GM18873 (cell line): ENCODE measurements around the gene EOLA1.
A peak's percentile ranks its signal among the peaks of the same experiment; 100 is the strongest.
"Not testable (repeated sequence)": the region's sequence is repeated elsewhere in the genome, so short reads cannot be mapped to it uniquely, and the experiment has no call there.

Source experiments
- ATAC-seq: cut with Tn5 transposase; IDR thresholded peaks from one replicate; pipeline ENCODE4 v1.9.1; 2021; ENCODE audit warnings: mild to moderate bottlenecking, moderate library complexity, moderate number of reproducible peaks; ENCODE audit not compliant: unreplicated experiment, low FRiP score

EOLA1 gene

DNA sequence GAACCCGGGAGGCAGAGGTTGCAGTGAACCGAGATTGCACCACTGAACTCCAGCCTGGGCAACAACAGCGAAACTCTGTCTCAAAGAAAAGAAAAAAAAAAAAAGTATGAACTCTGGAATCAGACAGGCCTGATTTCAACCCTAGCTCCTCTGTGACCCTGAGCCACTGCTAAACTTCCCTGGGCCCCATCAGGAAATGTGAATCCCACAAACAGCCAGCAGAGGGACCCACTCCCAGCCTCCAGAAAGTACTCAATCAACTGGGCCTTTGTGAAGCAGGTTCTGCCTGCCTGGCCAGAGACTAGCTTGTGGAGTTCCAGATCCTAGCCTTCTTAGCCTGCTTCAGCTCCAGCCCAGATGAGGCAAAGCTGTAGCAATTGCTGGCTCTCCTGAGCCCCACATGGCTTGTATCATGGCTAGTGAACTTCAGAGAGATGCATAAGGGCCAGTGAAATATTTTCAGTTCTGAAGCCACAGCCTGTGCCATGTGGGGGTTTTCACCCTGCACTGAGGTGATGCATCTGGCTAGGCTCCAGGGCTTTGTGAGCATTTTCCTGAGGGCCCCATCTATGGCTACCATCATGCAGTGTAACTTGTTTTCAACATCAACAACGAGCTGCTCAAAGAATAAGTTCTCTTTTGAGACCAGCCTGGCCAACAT, 28.5 kb upstream of the EOLA1 start:
- no peak for ATAC-seq

DNA sequence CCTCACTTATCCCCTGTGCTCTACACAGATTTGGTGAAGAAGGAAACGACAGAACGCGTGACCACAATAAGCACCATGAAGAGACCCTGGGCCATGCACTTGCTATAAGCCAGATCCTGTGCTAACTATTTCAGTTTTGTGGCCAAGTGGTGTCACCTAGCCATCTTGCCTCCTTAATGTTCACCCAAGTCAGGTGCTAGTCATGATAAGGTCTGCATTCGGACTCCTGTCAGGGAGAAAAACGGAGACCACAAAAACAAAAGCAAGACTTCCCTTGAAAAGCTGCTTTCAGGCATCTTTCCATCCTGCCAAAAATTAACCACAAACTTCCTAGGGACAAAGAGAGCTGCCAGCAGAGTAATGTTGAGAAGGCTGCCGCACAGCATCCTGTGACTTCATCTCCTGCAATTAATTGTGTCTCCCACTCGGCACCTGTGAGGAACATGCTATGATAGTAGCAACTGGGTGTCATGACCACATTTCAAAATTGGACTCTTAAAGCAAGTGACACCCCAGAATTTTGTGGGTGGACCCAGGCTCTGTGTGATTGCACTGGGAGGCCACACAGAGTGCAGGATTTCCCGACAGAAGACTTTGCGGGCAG, 26.9 kb upstream of the EOLA1 start:
- ATAC-seq: no peak

DNA sequence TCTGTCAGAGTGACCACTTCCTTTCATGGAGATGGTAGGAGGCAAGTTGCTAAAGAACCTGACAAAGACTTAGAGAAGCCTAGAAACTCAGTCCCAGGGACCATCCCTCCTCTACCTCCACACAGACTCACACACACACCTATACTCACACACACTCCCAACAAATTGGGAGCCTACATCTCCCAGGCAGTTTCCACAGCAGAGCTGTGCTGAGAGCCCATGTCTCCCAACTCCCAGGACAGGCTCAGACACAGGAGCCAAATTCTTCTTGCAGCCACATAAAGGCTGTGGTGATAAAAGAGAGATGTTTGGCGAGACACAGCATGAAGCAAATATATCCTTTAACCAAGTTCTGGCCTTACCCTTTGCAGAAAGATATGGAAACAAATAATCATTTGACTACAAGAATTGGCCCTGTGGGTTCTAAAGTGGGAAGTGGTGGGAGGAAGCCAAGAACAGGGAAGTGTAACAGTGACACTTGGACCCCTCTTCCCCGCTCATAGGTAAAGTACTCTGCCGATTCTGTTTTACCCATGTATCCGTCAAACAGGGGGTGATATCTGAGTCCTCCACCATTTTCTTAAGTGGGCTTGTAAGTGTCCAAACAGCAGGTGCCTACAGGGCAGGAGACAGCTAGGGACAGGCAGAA, 24.7 kb upstream of the EOLA1 start:
- no peak for ATAC-seq

DNA sequence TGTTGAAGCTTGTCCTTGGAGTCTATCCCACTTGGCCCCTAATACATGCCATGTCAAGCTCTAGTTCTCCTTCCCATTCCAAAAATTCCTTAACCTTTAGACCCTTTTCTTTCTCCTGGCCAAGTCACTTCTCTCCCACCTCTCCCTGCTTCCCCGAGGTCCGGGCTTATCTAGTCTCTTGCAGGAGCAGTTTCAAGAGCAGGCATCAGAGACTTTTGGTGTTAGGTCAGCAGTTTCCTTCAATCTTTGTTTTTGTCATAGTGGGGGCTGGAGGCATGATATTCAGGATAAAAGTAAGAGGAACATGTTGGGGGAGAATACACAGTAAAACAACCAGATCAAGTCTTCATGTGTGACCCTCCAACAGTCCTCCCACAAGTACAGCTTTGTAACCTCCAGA, 24.2 kb upstream of the EOLA1 start:
- no peak for ATAC-seq

DNA sequence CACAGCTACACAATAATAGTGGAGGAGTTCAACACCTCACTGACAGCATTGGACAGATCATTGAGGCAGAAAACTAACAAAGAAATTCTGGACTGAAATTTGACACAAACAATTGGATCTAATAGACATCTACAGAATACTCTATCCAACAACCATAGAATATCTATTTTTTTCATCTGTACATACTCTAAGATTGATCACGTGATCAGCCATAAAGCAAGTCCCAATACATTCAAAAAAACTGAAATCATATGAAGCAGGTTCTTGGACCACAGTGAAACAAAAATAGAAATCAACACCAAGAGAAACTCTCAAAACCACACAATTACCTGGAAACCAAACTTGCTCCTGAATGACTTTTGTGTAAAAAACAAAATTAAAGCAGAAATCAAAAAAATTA, 23.5 kb upstream of the EOLA1 start:
- no peak for ATAC-seq

DNA sequence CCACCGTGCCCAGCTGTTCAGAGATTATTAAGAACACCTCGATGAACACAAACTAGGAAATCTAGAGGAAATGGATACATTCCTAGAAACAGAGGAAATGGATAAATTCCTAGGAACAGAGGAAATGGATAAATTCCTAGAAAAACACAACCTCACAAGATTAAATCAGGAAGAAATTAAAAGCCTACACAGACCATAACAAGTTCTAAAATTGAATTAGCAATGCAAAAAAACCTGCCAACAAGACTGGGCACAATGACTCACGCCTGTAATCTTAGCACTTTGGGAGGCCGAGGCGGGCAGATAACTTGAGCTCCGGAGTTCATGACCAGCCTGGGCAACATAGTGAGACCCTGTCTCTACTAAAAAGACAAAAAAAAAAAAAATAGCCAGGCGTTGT, 22.6 kb upstream of the EOLA1 start:
- ATAC-seq: no peak

DNA sequence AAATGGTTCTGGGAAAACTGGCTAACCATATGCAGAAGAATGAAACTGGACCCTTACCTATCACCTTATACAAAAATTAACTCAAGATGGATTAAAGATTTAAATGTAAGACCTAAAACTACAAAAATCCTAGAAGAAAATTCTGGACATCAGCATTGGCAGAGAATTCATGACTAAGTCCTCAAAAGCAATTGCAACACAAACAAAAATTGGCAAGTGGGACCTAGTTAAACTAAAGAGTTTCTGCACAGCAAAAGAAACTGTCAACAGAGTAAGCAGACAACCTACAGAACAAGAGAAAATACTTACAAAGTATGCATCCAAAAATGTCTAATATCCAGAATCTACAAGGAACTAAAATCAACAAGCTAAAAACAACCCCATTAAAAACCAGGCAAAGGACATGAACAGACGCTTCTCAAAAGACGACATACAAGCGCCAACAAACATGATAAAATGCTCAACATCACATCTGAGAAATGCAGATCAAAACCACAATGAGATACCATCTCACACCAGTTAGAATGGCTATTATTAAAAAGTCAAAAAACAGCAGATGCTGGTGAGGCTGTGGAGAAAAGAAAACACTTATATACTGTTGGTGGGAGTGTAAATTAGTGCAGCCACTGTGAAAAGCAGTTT, 20.1 kb upstream of the EOLA1 start:
- not testable (repeated sequence) for ATAC-seq

DNA sequence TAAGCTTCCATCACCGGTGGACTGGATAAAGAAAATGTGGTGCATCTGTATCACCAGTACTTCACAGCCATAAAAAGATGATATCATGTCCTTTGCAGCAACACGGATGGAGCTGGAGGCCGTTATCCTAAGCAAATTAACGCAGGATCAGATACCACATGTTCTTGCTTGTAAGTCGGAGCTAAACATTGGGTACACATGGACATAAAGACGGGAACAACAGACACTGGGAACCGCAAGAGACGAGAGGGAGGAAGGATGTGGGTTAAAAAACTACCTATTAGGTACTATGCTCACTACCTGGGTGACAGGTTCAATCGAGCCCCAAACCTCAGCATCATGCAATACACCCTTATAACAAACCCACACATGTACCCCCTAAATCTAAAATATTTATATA, 19.4 kb upstream of the EOLA1 start:
- ATAC-seq: no peak

DNA sequence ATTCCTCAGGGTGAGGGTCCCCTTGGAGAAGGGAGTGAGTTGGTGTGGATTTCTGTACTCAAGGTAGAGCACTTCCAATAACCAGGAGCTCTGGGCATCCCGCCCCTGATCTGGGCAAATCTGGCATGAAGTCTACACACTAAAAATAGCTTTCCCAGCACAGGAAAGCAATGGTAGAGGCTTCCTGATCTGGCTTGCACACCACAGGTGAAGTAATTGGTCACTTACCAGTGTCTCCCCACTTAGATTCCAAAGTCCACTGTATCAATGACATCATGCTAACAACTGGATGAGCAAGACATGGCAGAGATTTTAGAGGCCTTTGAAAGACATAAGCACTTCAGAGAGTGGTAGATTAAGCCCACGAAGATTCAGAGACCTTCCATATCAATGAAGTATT, 17.9 kb upstream of the EOLA1 start:
- no peak for ATAC-seq

DNA sequence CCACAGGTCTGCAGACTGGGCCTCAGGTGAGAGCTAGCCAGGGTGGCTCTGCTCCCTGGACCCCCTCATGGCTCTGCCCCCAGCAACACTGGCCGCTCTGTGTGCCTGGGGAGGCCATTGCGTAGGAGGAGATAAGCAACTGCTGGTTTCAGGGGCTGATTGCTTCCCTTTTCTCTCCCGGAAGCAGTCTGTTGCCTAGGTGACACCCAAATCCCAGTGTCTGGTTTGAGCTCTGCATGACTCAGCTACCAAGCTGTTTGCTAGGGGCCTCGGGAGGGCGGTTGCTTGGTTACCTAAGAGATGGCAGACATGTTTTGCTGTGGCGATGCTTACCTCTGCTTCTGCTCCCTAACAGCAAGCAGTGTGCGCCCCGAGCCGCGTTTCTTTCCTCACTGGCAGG, 15.4 kb upstream of the EOLA1 start:
- peak; percentile 91 for ATAC-seq

DNA sequence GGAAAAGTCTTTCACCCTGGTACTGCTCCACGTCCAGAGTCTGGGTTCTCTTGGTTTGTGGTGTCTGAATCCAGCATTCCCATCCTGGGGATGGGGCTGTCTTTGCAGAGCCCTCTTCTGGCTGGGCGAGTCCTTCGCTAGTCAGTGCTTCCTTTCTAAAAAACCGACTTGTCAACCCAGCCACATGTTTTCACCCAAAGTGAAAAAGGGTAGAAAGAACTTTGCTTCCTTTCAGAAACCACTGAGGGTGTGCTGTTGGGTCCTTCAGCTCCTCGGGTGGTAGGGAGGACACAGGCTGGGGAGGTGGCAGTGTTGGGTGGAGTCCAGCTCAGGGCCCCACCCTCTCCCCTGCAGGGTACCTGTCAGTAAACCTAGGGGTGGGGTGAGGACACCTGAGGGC, 14.9 kb upstream of the EOLA1 start:
- peak; percentile 39 for ATAC-seq

DNA sequence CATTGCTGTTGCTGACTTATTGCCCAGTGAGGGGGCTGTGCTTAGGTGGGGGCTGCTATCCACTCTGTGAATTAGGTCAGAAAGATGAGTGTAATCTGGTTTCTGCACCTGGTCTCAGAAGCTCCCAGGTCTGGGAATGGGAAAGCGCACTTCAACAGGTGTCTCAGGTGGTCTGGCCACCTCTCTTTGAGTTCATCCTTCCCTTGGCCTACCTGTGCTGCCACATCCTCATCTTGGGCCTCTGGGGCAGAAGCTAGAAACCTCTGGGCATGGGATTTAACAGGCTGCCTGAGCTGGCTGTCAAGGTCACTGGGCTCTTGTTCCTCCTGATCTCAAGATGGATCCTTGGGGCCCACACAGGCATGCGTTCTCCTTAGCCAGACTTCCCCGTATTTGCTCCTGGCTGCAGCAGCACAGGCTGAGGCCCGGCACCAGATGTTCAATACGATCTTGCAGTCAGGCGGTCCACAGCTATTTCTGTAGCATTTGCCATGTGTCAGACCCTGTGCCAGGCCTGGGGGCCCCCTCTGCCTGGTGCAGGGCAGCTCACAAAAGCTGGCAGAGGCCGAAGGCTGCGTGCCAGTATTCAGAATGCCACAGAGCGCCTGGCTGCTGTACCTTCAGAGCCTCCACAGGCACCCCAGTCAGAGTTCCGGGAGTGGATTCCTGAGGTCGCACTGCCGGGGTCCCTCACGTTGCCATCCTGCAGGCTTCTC, 14.3 kb upstream of the EOLA1 start:
- not testable (repeated sequence) for ATAC-seq

DNA sequence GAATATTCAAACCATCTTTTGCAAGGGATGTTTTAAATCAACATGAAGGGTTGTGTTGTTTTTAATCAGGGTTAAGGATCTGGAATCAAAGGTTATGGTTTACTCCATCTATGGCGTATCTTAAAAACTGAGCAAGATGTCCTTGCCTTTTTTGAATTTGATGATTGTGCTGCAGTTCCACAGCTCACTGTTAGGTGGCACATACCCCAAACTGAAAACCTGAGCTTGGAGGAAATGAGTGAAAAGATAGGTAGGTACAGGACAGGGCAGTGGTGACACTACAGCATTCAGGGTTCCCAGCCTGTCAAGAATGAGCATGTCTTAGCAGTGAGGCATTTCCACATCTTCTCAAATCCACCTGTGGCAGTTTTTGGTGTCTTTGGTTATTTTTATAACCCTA, 13.1 kb upstream of the EOLA1 start:
- peak; percentile 27 for ATAC-seq

DNA sequence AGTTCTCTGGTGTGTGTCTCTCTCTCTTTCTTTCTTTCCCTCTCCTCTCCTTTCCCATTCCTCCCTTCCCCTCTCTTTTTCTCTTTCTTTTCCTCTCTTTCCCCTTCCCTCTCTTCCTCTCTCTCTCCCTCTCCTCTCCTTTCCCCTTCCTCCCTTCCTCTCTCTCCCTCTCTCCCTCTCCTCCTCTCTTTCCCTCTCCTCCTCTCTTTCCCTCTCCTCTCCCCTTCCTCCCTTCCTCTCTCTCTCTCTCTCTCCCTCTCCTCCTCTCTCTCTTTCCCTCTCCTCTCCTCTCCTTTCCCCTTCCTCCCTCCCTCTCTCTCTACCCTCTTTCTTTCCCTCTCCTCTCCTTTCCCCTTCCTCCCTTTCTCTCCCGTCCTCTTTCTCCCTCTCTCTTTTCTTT, 12.4 kb upstream of the EOLA1 start:
- no peak for ATAC-seq

DNA sequence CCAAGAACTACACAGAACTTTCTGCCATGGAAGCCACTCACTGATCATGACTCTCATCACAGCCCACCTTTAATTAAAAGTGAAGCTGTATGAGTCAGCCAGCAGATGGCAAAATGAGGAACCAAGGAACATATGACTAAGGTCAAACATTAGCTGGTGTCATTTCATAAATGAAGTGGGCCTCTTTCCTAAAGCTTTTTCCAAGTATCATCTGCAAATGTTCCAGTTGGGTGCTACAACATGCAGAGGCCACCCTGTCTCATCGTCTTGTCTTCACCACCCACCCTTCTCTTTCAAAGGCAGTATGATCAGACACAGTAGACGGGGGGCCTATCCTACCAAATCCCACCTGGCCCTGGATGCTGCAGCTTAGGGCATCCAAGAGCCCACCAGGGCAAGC, 9.2 kb upstream of the EOLA1 start:
- ATAC-seq: peak; percentile 54

DNA sequence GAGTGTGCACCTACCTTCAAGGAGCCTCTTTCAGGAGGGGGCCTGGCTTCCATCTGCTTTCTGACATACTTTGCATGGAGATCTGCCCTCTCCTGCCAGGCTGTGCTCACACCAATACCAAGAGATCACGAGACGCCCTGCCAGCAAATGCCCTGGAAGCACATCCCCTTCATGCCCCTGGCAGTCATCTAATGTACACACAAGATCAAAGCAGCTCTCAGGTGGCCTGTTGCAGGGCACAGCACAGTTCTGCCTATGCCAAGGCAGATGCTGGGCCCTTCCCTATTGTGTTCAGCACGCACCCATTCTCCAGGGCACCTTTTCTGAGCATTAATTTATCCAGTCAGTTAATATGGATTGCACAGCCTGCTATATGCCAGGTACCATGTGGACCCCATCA, 7.9 kb upstream of the EOLA1 start:
- ATAC-seq: not testable (repeated sequence)

DNA sequence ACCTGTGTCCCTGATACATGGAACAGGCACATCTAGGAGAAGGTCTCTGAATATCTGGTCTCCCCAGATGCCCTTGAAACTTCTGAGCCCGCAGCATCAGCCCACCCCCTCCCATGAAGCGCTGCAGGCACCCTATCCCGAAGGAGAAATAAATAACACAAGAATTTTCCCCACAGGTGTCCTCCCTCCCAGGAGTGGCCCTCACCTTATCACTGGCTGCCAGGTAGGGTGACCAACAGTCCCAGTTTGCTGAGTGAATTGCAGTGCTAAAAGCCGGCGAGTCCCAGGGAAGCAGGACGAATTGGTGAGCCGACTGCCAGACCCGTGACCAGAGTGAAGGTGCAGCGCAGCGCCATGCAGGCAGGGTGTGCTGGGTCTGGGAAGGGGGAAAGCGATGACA, 6.8 kb upstream of the EOLA1 start:
- not testable (repeated sequence) for ATAC-seq

DNA sequence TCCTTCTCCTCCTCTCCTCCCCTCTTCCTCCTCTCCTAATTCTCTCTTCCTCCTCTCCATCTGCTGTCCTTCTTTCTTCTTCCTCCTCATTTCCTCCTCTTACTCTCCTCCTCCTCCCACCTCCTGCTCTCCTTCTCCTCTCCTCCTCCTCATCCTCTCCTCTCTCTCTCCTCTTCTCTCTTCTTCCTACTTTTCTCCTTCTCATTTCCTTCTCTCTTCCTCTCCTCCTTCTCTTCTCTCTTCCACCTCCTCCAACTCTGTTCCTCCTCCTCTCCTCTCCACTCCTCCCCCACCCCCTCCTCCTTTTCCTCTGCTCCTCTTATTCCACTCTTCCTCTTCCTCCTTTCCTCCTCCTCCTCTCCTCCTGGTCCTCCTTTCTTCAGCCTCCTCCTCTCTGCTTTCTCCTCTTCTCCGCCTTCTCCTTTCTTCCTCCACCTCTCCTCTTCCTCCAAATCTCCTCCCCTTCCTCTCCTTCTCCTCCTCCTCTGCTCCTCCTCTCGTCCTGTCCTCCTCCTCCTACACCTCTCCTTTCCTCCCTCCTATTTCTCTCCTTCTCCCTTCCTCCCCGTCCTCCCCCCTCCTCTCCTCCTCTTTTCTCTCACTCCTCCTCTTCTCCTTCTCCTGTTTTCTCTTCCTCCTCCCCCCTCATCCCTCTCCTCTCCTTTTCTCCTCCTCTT, 5.7 kb upstream of the EOLA1 start:
- ATAC-seq: not testable (repeated sequence)

DNA sequence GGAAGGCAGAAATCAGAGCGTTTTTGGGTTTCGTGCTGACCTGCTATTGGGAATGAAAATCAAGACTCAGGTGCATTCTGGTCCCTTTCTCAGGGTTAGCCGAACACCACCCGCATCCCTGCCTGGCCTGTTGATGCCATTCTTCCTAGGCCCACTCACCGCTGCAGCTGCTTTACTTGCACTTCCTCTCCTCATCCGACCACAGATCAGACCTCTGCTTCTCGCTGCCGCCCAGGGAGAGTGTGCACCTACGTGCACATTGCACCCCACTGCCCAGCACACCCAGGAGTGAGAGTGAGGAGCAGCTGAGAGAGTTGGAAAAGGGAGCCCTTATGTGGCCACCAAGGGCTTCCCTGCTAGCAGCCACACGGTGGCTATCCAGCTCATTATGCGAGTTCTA, 3.3 kb upstream of the EOLA1 start:
- ATAC-seq: not testable (repeated sequence)
